Measurements from ENCODE around the gene TTC7B. TPM values are rescaled to one million over a fixed set of nuclear protein-coding genes. Genes with fewer than 3 reads are reported as not detected.

Gene TTC7B
- total RNA-seq, 1 experiment from 2014 or later, result 24.2 TPM

- H3K27me3 ChIP-seq (replicated peaks), result no peaks in the 10 kb centered on the region
- no peak for DNase-seq (ENCODE audit: low read depth in 1 of 2, low spot score in 2 of 2)
- no peak overlapping the region for H3K27ac ChIP-seq
- no peaks in the 10 kb centered on the region for H3K4me1 ChIP-seq (replicated peaks)
- H3K4me3 ChIP-seq, result no peak overlapping the region
- H3K9me3 ChIP-seq (replicated peaks), result no peaks in the 10 kb centered on the region
- H3K36me3 ChIP-seq, result peaks cover 3% of the 10 kb centered on the region; the same call in 1 of the 2 replicates
These were observed 72.8 kb downstream of the TTC7B start for GRCh38 chr14:90743425-90743824.

GRCh38 chr14:90742729-90743128 is 73.5 kb downstream of the TTC7B start:
- H3K9me3 ChIP-seq (replicated peaks), result no peaks in the 10 kb centered on the region
- DNase-seq (ENCODE audit: low read depth in 1 of 2, low spot score in 2 of 2), result no peak
- H3K4me3 ChIP-seq, result no peak overlapping the region
- H3K36me3 ChIP-seq, result peaks cover 3% of the 10 kb centered on the region; the same call in 1 of the 2 replicates
- H3K27me3 ChIP-seq (replicated peaks), result no peaks in the 10 kb centered on the region
- H3K27ac ChIP-seq, result no peak overlapping the region
- H3K4me1 ChIP-seq (replicated peaks), result no peaks in the 10 kb centered on the region

- Histone ChIP-seq H3K36me3 (peaks cover 3% of the 10 kb centered on the region; the same call in 1 of the 2 replicates), H3K4me3 (no peak overlapping the region), H3K9me3 (replicated peaks) (no peaks in the 10 kb centered on the region), H3K4me1 (replicated peaks) (no peaks in the 10 kb centered on the region), H3K27me3 (replicated peaks) (no peaks in the 10 kb centered on the region), H3K27ac (no peak overlapping the region)
- DNase-seq (ENCODE audit: low read depth in 1 of 2, low spot score in 2 of 2), result peak in 1 of 2 experiments; percentile 3
These were observed 74.0 kb downstream of the TTC7B start for GRCh38 chr14:90742252-90742651.

GRCh38 chr14:90741682-90741946 is 74.6 kb downstream of the TTC7B start:
- Histone ChIP-seq H3K4me1 (replicated peaks) (no peaks in the 10 kb centered on the region), H3K27me3 (replicated peaks) (no peaks in the 10 kb centered on the region), H3K4me3 (no peak overlapping the region), H3K9me3 (replicated peaks) (no peaks in the 10 kb centered on the region), H3K27ac (no peak overlapping the region), H3K36me3 (peaks cover 3% of the 10 kb centered on the region; the same call in 1 of the 2 replicates)
- no peak for DNase-seq (ENCODE audit: low read depth in 1 of 2, low spot score in 2 of 2)

GRCh38 chr14:90740946-90741681 is 75.1 kb downstream of the TTC7B start:
- DNase-seq (ENCODE audit: low read depth in 1 of 2, low spot score in 2 of 2), result peak in 1 of 2 experiments; percentile 21
- Histone ChIP-seq H3K4me3 (no peak overlapping the region), H3K4me1 (replicated peaks) (no peaks in the 10 kb centered on the region), H3K9me3 (replicated peaks) (no peaks in the 10 kb centered on the region), H3K27me3 (replicated peaks) (no peaks in the 10 kb centered on the region), H3K36me3 (peaks cover 3% of the 10 kb centered on the region; the same call in 1 of the 2 replicates), H3K27ac (no peak overlapping the region)

GRCh38 chr14:90740081-90740480 is 76.1 kb downstream of the TTC7B start:
- Histone ChIP-seq H3K9me3 (replicated peaks) (no peaks in the 10 kb centered on the region), H3K36me3 (peaks cover 3% of the 10 kb centered on the region; the same call in 1 of the 2 replicates), H3K4me3 (no peak overlapping the region), H3K4me1 (replicated peaks) (no peaks in the 10 kb centered on the region), H3K27ac (no peak overlapping the region), H3K27me3 (replicated peaks) (no peaks in the 10 kb centered on the region)
- peak in 1 of 2 experiments; percentile 14 for DNase-seq (ENCODE audit: low read depth in 1 of 2, low spot score in 2 of 2)

- no peak for DNase-seq (ENCODE audit: low read depth in 1 of 2, low spot score in 2 of 2)
- Histone ChIP-seq H3K9me3 (replicated peaks) (no peaks in the 10 kb centered on the region), H3K36me3 (peaks cover 3% of the 10 kb centered on the region; the same call in 1 of the 2 replicates), H3K4me1 (replicated peaks) (no peaks in the 10 kb centered on the region), H3K4me3 (no peak overlapping the region), H3K27ac (no peak overlapping the region), H3K27me3 (replicated peaks) (no peaks in the 10 kb centered on the region)
These were observed 76.7 kb downstream of the TTC7B start for GRCh38 chr14:90739318-90740068.

- Histone ChIP-seq H3K4me3 (no peak overlapping the region), H3K36me3 (no peaks in the 10 kb centered on the region), H3K9me3 (replicated peaks) (no peaks in the 10 kb centered on the region), H3K27me3 (replicated peaks) (no peaks in the 10 kb centered on the region), H3K4me1 (replicated peaks) (no peaks in the 10 kb centered on the region), H3K27ac (no peak overlapping the region)
- DNase-seq (ENCODE audit: low read depth in 1 of 2, low spot score in 2 of 2), result peak in 1 of 2 experiments; percentile 25
These were observed 83.0 kb downstream of the TTC7B start for GRCh38 chr14:90733139-90733808.

GRCh38 chr14:90732718-90733117 is 83.5 kb downstream of the TTC7B start:
- Histone ChIP-seq H3K27ac (no peak overlapping the region), H3K9me3 (replicated peaks) (no peaks in the 10 kb centered on the region), H3K27me3 (replicated peaks) (no peaks in the 10 kb centered on the region), H3K4me3 (no peak overlapping the region), H3K4me1 (replicated peaks) (no peaks in the 10 kb centered on the region), H3K36me3 (no peaks in the 10 kb centered on the region)
- DNase-seq (ENCODE audit: low read depth in 1 of 2, low spot score in 2 of 2), result no peak

GRCh38 chr14:90732139-90732538 is 84.1 kb downstream of the TTC7B start:
- Histone ChIP-seq H3K4me1 (replicated peaks) (no peaks in the 10 kb centered on the region), H3K4me3 (no peak overlapping the region), H3K36me3 (no peaks in the 10 kb centered on the region), H3K27me3 (replicated peaks) (no peaks in the 10 kb centered on the region), H3K9me3 (replicated peaks) (no peaks in the 10 kb centered on the region), H3K27ac (no peak overlapping the region)
- DNase-seq (ENCODE audit: low read depth in 1 of 2, low spot score in 2 of 2), result no peak

- H3K4me3 ChIP-seq, result no peak overlapping the region
- no peaks in the 10 kb centered on the region for H3K27me3 ChIP-seq (replicated peaks)
- DNase-seq (ENCODE audit: low read depth in 1 of 2, low spot score in 2 of 2), result no peak
- H3K4me1 ChIP-seq (replicated peaks), result no peaks in the 10 kb centered on the region
- no peaks in the 10 kb centered on the region for H3K9me3 ChIP-seq (replicated peaks)
- no peaks in the 10 kb centered on the region for H3K36me3 ChIP-seq
- H3K27ac ChIP-seq, result no peak overlapping the region
These were observed 84.7 kb downstream of the TTC7B start for GRCh38 chr14:90731487-90731886.

GRCh38 chr14:90730206-90730766 is 85.9 kb downstream of the TTC7B start:
- Histone ChIP-seq H3K27me3 (replicated peaks) (no peaks in the 10 kb centered on the region), H3K4me3 (no peak overlapping the region), H3K9me3 (replicated peaks) (no peaks in the 10 kb centered on the region), H3K4me1 (replicated peaks) (no peaks in the 10 kb centered on the region), H3K36me3 (no peaks in the 10 kb centered on the region), H3K27ac (no peak overlapping the region)
- no peak for DNase-seq (ENCODE audit: low read depth in 1 of 2, low spot score in 2 of 2)

- H3K36me3 ChIP-seq, result no peaks in the 10 kb centered on the region
- no peaks in the 10 kb centered on the region for H3K4me1 ChIP-seq (replicated peaks)
- no peak for DNase-seq (ENCODE audit: low read depth in 1 of 2, low spot score in 2 of 2)
- H3K4me3 ChIP-seq, result no peak overlapping the region
- no peaks in the 10 kb centered on the region for H3K27me3 ChIP-seq (replicated peaks)
- H3K9me3 ChIP-seq (replicated peaks), result no peaks in the 10 kb centered on the region
- H3K27ac ChIP-seq, result no peak overlapping the region
These were observed 87.3 kb downstream of the TTC7B start for GRCh38 chr14:90728951-90729350.

GRCh38 chr14:90727082-90727481 is 89.1 kb downstream of the TTC7B start:
- Histone ChIP-seq H3K27me3 (replicated peaks) (no peaks in the 10 kb centered on the region), H3K9me3 (replicated peaks) (no peaks in the 10 kb centered on the region), H3K4me3 (no peak overlapping the region), H3K27ac (no peak overlapping the region), H3K4me1 (replicated peaks) (no peaks in the 10 kb centered on the region), H3K36me3 (no peaks in the 10 kb centered on the region)
- no peak for DNase-seq (ENCODE audit: low read depth in 1 of 2, low spot score in 2 of 2)
